PC-9 (cell line): ENCODE results near the gene WBP11. TPM values are rescaled to one million over a fixed set of nuclear protein-coding genes. Genes with fewer than 3 reads are reported as not detected.

ENCODE experiments used
- BruUV-seq: library from RNA; stranded (reverse); fragments of 400-500 nt; replicated peaks from 2 replicates; lab custom pipeline; 2021; lab: Mats Ljungman, UMichigan
- CTCF ChIA-PET: fragments of 300-600 bp; sonication (Branson Sonifier 250); formaldehyde crosslinking; loops from one replicate; lab custom pipeline; 2022; ENCODE audit warnings: antibody characterized with exemption; lab: Charles Lee
- POLR2A ChIA-PET: fragments of 300-600 bp; sonication (Branson Sonifier 250); formaldehyde crosslinking; loops from one replicate; lab custom pipeline; 2022; ENCODE audit warnings: antibody characterized with exemption; ENCODE audit not compliant: unreplicated experiment; lab: Charles Lee
- DNase-seq, 2 experiments: peaks; one replicate each; pipeline versions ENCODE4 v3.0.0 to v3.0.0-alpha.2; 2015 to 2022; ENCODE audit warnings: mixed read lengths in 1 of 2
- H2AFZ ChIP-seq: fragments of 200-600 bp; sonication (generic); 2 replicates; pipeline ENCODE4 v1.8.1; 2017; ENCODE audit warnings: antibody characterized with exemption
- H3F3A ChIP-seq: fragments of 200-600 bp; sonication (generic); 2 replicates; pipeline ENCODE4 v1.8.1; 2017; ENCODE audit warnings: antibody characterized with exemption, mild to moderate bottlenecking, low read depth; ENCODE audit not compliant: insufficient read depth
- H3K27ac ChIP-seq: fragments of 200-600 bp; sonication (generic); 2 replicates; pipeline ENCODE4 v1.6.1; 2016; ENCODE audit warnings: mixed run types
- H3K27me3 ChIP-seq: fragments of 200-600 bp; sonication (generic); 2 replicates; pipeline ENCODE4 v1.6.1; 2016; ENCODE audit warnings: low read depth, mixed run types; ENCODE audit not compliant: insufficient read depth
- H3K36me3 ChIP-seq: fragments of 200-600 bp; sonication (generic); 2 replicates; pipeline ENCODE4 v1.6.1; 2016; ENCODE audit warnings: low read depth, mixed run types
- H3K4me1 ChIP-seq: fragments of 200-600 bp; sonication (generic); replicated peaks from 2 replicates; pipeline ENCODE4 v1.6.1; 2016; ENCODE audit warnings: mixed run types; ENCODE audit not compliant: insufficient read depth
- H3K4me2 ChIP-seq: fragments of 200-600 bp; sonication (generic); 2 replicates; pipeline ENCODE4 v1.6.1; 2017; ENCODE audit warnings: mixed run types
- H3K4me3 ChIP-seq: fragments of 200-600 bp; sonication (generic); 2 replicates; pipeline ENCODE4 v1.6.1; 2016; ENCODE audit warnings: mixed run types
- H3K79me2 ChIP-seq: fragments of 200-600 bp; sonication (generic); 2 replicates; pipeline ENCODE4 v1.6.1; 2017; ENCODE audit warnings: low read depth, mixed run types
- H3K9me2 ChIP-seq: fragments of 200-600 bp; sonication (generic); 2 replicates; pipeline ENCODE4 v1.8.1; 2017; ENCODE audit warnings: mild to moderate bottlenecking; ENCODE audit not compliant: insufficient read depth
- H3K9me3 ChIP-seq: fragments of 200-600 bp; sonication (generic); 2 replicates; pipeline ENCODE4 v1.8.1; 2016; ENCODE audit warnings: low read depth; ENCODE audit not compliant: insufficient read depth
- H4K20me1 ChIP-seq: fragments of 200-600 bp; sonication (generic); 2 replicates; pipeline ENCODE4 v1.8.1; 2017; ENCODE audit not compliant: insufficient read depth
- EZH2 ChIP-seq: fragments of 200-600 bp; sonication (generic); IDR thresholded peaks from 2 replicates; pipeline ENCODE4 v1.8.0; 2017; ENCODE audit warnings: antibody characterized with exemption, low read depth
- intact Hi-C: fragments of 100-400 bp; cut with micrococcal nuclease; formaldehyde crosslinking; loops from one replicate; pipeline ENCODE4 v1.10.0; 2022; ENCODE audit not compliant: unreplicated experiment
- total RNA-seq: library from RNA; stranded (reverse); gene quantifications from 2 replicates; pipeline ENCODE4 v1.2.3, GENCODE V29; 2021
- TF ChIP-seq, protein P1 (sequence below): fragments of 200-600 bp; sonication (generic); conservative IDR thresholded peaks from 2 replicates; pipeline ENCODE4 v1.6.1; 2017; ENCODE audit warnings: mixed run types, antibody characterized with exemption, mild to moderate bottlenecking, moderate library complexity

WBP11 gene
- total RNA-seq, 1 experiment from 2014 or later = 124 TPM

DNA sequence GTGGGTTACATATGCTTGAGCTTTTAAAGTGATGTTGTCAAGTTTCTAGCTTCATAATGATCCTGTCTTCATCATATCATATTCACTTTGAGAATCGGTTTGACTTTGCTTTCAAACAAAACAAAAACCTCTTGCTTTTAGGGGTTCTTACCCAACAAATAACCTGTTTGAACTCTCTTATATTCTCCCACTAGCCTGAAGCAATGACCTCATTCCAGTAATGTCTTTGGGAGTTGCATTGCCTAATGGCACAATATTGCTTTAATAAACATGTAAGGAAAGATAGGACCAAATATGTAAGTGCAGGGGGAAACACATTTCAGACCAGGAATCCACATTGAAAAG is 27.7 kb downstream of the WBP11 start:
- DNase-seq = peak in 1 of 2 experiments; percentile 71
- Histone ChIP-seq H2AFZ (peak overlapping the region; percentile 83; the same call in 1 of the 2 replicates), H3K27ac (peak overlapping the region; percentile 89), H3K4me3 (peak overlapping the region; percentile 91), H3F3A (peaks cover 36% of the 10 kb centered on the region), H3K9me2 (no peaks in the 10 kb centered on the region), H3K4me2 (peak overlapping the region; percentile 88), H3K36me3 (no peaks in the 10 kb centered on the region), H3K79me2 (peaks cover 37% of the 10 kb centered on the region), H3K9me3 (no peaks in the 10 kb centered on the region), H3K27me3 (no peaks in the 10 kb centered on the region), H3K4me1 (peaks cover 42% of the 10 kb centered on the region), H4K20me1 (no peaks in the 10 kb centered on the region)
- TF ChIP-seq, protein P1, sequence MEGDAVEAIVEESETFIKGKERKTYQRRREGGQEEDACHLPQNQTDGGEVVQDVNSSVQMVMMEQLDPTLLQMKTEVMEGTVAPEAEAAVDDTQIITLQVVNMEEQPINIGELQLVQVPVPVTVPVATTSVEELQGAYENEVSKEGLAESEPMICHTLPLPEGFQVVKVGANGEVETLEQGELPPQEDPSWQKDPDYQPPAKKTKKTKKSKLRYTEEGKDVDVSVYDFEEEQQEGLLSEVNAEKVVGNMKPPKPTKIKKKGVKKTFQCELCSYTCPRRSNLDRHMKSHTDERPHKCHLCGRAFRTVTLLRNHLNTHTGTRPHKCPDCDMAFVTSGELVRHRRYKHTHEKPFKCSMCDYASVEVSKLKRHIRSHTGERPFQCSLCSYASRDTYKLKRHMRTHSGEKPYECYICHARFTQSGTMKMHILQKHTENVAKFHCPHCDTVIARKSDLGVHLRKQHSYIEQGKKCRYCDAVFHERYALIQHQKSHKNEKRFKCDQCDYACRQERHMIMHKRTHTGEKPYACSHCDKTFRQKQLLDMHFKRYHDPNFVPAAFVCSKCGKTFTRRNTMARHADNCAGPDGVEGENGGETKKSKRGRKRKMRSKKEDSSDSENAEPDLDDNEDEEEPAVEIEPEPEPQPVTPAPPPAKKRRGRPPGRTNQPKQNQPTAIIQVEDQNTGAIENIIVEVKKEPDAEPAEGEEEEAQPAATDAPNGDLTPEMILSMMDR = no peak
- no peak for TF ChIP-seq EZH2
- CTCF ChIA-PET = interaction anchor here (0.6 to 0.7 kb wide), 3 partner anchors 73 to 937 kb away, joined by 3 to 4 read pairs (median 3); no protein-coding TSS in a partner anchor
- POLR2A ChIA-PET = interaction anchor here (0.6 to 1.2 kb wide), 5 partner anchors 9 to 410 kb away, joined by 3 to 7 read pairs (median 5); no protein-coding TSS in a partner anchor
- intact Hi-C loops = loop anchor here (2.0 to 10.0 kb wide), 4 partner anchors 53 to 1109 kb away; partner anchors contain the start of genes ARHGDIB and STRAP
- BruUV-seq = no TSS peak

DNA sequence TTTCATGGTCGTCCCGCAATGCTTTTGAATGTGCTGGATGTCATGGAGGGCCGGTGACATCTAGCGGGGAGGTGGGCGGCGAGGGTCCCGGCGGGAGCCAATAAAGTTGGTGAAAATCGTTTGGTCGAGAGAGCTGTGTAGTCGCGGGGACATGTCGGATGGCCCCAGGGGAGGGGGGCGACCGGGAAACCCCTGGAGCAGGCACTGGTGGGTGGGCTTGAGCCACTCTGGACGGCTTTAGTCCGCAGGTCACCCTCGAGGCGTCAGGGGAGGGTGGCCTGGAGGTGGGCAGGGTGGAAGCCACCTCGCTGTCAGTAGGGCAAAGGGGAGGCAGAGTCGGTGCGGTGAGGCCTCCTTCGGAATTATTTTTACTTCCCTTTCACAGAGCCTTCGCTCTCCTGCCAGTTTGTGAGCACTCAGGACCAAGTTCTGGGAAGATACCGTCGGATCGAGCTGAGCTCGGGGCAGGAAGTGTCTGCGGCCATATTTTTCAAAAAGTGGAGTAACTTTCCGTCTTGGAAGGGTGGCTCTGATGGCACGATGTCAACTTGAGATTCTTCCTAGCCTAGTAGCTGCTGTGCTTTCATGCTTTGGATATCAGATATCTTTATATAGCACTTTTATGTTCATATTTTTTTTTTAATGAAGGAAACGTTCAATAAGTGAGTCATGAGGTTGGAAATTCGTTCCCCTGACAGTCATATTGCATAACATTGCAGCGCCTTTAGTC is 28.2 kb downstream of the WBP11 start:
- Histone ChIP-seq H3K27me3 (no peaks in the 10 kb centered on the region), H3K79me2 (peaks cover 42% of the 10 kb centered on the region), H3K36me3 (no peaks in the 10 kb centered on the region), H4K20me1 (no peaks in the 10 kb centered on the region), H3K4me3 (peak overlapping the region; percentile 91), H3K9me3 (no peaks in the 10 kb centered on the region), H3K4me1 (peaks cover 42% of the 10 kb centered on the region), H3F3A (peaks cover 40% of the 10 kb centered on the region), H3K9me2 (no peaks in the 10 kb centered on the region), H3K4me2 (peak overlapping the region; percentile 88), H3K27ac (peak overlapping the region; percentile 89), H2AFZ (peak overlapping the region; percentile 83)
- no TSS peak for BruUV-seq
- ChIA-PET CTCF (interaction anchor here (0.6 to 0.7 kb wide), 4 partner anchors 69 to 937 kb away, joined by 3 to 4 read pairs (median 3); no protein-coding TSS in a partner anchor), POLR2A (interaction anchor here (0.6 to 1.2 kb wide), 7 partner anchors 9 to 1569 kb away, joined by 3 to 16 read pairs (median 3); no protein-coding TSS in a partner anchor)
- intact Hi-C loops = loop anchor here (1.0 to 10.0 kb wide), 7 partner anchors 28 to 1110 kb away; partner anchors contain the start of genes ARHGDIB, ATF7IP, C12orf60 and STRAP
- DNase-seq = peak; percentile 51 to 55
- TF ChIP-seq, protein P1 = 0 out of 2 replicates have a peak, but pooled peaks have one; percentile 1
- no peak for TF ChIP-seq EZH2

DNA sequence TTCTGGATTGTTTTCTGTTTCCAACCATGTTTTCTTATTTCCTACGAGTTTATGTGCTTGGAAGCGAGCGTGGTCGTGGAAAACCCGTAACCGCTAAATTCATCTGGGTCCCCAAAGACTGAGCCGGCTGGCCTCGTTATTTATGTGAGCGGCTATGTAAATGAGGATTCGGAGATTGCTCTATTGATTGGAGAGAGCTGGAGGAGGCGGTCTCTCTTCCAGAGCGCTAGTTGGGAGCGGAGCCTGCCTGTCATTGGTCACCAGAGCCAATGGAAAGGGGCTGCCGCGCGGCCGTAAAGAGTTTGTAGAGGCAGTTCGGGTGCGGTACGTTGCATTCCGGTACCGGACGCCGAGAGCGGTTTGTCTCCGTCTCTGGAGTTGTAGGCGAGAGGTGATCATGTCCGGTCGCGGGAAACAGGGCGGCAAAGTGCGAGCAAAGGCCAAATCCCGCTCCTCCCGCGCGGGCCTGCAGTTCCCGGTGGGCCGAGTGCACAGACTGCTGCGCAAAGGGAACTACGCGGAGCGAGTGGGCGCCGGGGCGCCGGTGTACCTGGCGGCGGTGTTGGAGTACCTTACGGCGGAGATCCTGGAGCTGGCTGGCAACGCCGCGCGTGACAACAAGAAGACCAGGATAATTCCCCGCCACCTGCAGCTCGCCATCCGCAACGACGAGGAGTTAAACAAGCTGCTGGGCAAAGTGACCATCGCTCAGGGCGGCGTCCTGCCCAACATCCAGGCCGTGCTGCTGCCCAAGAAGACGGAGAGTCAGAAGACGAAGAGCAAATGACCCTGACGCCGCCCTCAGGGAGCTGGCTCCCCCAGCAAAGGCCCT is 29.0 kb downstream of the WBP11 start:
- TSS peak; percentile 76 for BruUV-seq
- CTCF ChIA-PET = interaction anchor here (0.6 to 1.3 kb wide), 3 partner anchors 30 to 516 kb away, joined by 4 to 5 read pairs (median 4); partner anchors contain the start of gene C12orf60

More for the DNA sequence above, 29.0 kb downstream of the WBP11 start:
- no peak for TF ChIP-seq EZH2
- TF ChIP-seq, protein P1 = 0 out of 2 replicates have a peak, but pooled peaks have one; percentile 8
- no peaks in the 10 kb centered on the region for H3K9me2 ChIP-seq
- H3K4me3 ChIP-seq = peak overlapping the region; percentile 91
- peaks cover 48% of the 10 kb centered on the region for H3K79me2 ChIP-seq
- H2AFZ ChIP-seq = peak overlapping the region; percentile 83
- intact Hi-C loops = loop anchor here (1.0 to 10.0 kb wide), 7 partner anchors 29 to 1111 kb away; partner anchors contain the start of genes ARHGDIB, ATF7IP, C12orf60 and STRAP
- no peaks in the 10 kb centered on the region for H4K20me1 ChIP-seq
- H3F3A ChIP-seq = peaks cover 43% of the 10 kb centered on the region
- POLR2A ChIA-PET = interaction anchor here (0.6 to 1.2 kb wide), 5 partner anchors 63 to 1974 kb away, joined by 3 to 16 read pairs (median 3); no protein-coding TSS in a partner anchor
- no peaks in the 10 kb centered on the region for H3K9me3 ChIP-seq
- peak overlapping the region; percentile 89 for H3K27ac ChIP-seq
- peak; percentile 84 to 97 for DNase-seq
- H3K27me3 ChIP-seq = no peaks in the 10 kb centered on the region
- peaks cover 42% of the 10 kb centered on the region for H3K4me1 ChIP-seq
- H3K4me2 ChIP-seq = peak overlapping the region; percentile 88
- H3K36me3 ChIP-seq = no peaks in the 10 kb centered on the region
